Measurements from ENCODE around the gene SCAPER. TPM values are rescaled to one million over a fixed set of nuclear protein-coding genes. Genes with fewer than 3 reads are reported as not detected.
A peak's percentile ranks its signal among the peaks of the same experiment; 100 is the strongest.

SCAPER gene
- total and polyA plus RNA-seq, 4 donors, result 3.3 to 18.0 (median 9.9) TPM

DNA sequence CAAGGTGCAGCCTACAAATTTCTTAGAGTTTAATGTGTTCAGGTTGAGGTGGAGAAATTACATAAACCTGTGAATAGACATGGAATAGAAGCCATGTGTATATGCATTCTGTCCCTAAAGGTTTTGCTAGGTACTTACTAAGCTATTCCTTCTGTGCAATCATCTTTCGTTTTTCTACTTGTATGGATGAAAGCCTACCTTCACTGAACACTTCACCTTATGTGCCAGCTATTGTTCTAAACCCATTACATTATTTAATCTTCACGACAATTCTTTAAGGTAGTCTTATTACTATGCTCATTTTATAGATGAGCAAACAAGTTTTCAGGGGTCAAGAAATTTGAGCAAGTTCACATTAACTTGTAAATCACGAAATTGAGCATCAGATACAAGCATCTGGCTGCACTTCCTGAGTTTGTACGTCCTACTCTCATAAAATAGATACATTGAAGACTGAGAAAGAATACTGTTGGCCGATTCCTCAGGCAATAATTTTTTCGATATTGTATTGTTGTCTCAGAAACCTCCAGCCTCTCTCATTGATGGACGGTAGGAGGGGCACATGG lies 25.8 kb upstream of the SCAPER start:
- WGBS, result 28% methylated on average over 7 of the region's 7 CpGs
- Histone ChIP-seq H3K27me3 (ENCODE audit: control insufficient read depth in 4 of 4, insufficient read depth in 4 of 4, low read length in 3 of 4) (no peaks in the 10 kb centered on the region), H3K36me3 (ENCODE audit: control insufficient read depth in 4 of 4, insufficient read depth in 3 of 4, low read depth in 1 of 4, low read length in 3 of 4) (peaks cover 0 to 8% (median 3%) of the 10 kb centered on the region in 4 donors), H3K4me3 (ENCODE audit: low read depth in 1 of 3, low read length in 3 of 3) (peak overlapping the region; percentile 70 to 94 (median 79)), H3K27ac (ENCODE audit: low read depth in 1 of 2, low read length in 2 of 2) (peak overlapping the region; percentile 32 to 56), H3K4me1 (ENCODE audit: control insufficient read depth in 4 of 4, insufficient read depth in 4 of 4, low read length in 3 of 4) (peaks cover 2 to 17% (median 10%) of the 10 kb centered on the region in 4 donors), H3K9me3 (ENCODE audit: control insufficient read depth in 4 of 4, low read length in 3 of 4) (no peaks in the 10 kb centered on the region), H3K9ac (ENCODE audit: low read depth in 1 of 2, low read length in 2 of 2) (peak overlapping the region; percentile 50 to 71)
- TF ChIP-seq FOXA1 (IDR thresholded peaks at IDR 0.05), result no peak
- TF ChIP-seq, protein P1, sequence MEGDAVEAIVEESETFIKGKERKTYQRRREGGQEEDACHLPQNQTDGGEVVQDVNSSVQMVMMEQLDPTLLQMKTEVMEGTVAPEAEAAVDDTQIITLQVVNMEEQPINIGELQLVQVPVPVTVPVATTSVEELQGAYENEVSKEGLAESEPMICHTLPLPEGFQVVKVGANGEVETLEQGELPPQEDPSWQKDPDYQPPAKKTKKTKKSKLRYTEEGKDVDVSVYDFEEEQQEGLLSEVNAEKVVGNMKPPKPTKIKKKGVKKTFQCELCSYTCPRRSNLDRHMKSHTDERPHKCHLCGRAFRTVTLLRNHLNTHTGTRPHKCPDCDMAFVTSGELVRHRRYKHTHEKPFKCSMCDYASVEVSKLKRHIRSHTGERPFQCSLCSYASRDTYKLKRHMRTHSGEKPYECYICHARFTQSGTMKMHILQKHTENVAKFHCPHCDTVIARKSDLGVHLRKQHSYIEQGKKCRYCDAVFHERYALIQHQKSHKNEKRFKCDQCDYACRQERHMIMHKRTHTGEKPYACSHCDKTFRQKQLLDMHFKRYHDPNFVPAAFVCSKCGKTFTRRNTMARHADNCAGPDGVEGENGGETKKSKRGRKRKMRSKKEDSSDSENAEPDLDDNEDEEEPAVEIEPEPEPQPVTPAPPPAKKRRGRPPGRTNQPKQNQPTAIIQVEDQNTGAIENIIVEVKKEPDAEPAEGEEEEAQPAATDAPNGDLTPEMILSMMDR (IDR thresholded peaks at IDR 0.05; ENCODE audit: low read depth, low read length, missing input control), result no peak
- TF ChIP-seq, protein P2, sequence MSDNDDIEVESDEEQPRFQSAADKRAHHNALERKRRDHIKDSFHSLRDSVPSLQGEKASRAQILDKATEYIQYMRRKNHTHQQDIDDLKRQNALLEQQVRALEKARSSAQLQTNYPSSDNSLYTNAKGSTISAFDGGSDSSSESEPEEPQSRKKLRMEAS (IDR thresholded peaks at IDR 0.05), result no peak
- TF ChIP-seq HNF4A (conservative IDR thresholded peaks at IDR 0.05), result no peak
- no peak for TF ChIP-seq GABPA (IDR thresholded peaks at IDR 0.05 in 1 of 2, conservative IDR thresholded peaks at IDR 0.05 in 1 of 2)
- no peak for DNase-seq (ENCODE audit: low spot score)

DNA sequence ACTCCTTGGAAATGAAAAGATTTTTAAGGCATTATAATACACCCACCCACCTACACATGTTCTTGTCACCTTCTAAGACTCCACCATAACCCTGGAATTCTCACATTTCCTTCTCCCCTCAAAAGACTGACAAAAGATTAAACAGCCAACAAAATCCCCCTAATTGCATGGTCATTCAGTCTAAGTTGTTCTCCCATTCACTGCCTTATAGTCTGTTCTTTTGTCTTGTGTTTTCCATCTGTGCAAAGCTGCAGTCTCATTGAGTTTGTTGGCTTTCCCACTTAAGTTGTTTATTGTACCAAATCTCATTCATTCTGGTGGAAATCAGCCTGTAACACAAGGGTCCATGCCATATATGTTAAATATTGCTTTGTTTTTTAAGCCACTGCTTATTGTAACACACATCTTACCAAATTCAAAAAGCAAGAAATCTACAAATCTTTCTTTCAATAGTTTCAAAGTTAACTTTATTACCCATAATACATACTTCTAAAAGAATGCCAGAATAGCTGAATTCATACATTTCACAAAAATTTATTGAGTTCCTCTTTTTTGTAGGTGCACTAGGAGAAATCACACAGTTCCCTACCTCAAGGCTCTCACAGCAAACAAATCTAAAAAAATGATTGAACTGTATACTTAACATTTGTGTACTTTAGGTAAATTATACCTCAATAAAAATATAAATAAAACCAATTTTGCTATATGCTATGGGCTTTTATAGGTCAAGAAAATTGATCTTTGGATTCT lies 24.0 kb upstream of the SCAPER start:
- Histone ChIP-seq H3K4me1 (ENCODE audit: control insufficient read depth in 4 of 4, insufficient read depth in 4 of 4, low read length in 3 of 4) (peaks cover 2 to 17% (median 10%) of the 10 kb centered on the region in 4 donors), H3K4me3 (ENCODE audit: low read depth in 1 of 3, low read length in 3 of 3) (no peak overlapping the region), H3K27me3 (ENCODE audit: control insufficient read depth in 4 of 4, insufficient read depth in 4 of 4, low read length in 3 of 4) (no peaks in the 10 kb centered on the region), H3K9ac (ENCODE audit: low read depth in 1 of 2, low read length in 2 of 2) (no peak overlapping the region), H3K36me3 (ENCODE audit: control insufficient read depth in 4 of 4, insufficient read depth in 3 of 4, low read depth in 1 of 4, low read length in 3 of 4) (no peaks in the 10 kb centered on the region), H3K27ac (ENCODE audit: low read depth in 1 of 2, low read length in 2 of 2) (no peak overlapping the region), H3K9me3 (ENCODE audit: control insufficient read depth in 4 of 4, low read length in 3 of 4) (no peaks in the 10 kb centered on the region)
- DNase-seq (ENCODE audit: low spot score), result no peak
- TF ChIP-seq, protein P1 (IDR thresholded peaks at IDR 0.05; ENCODE audit: low read depth, low read length, missing input control), result no peak
- TF ChIP-seq EGR1 (IDR thresholded peaks at IDR 0.05; ENCODE audit: low read depth in 2 of 2), result no peak
- no peak for TF ChIP-seq GABPA (IDR thresholded peaks at IDR 0.05 in 1 of 2, conservative IDR thresholded peaks at IDR 0.05 in 1 of 2)
- TF ChIP-seq, protein P2 (IDR thresholded peaks at IDR 0.05), result no peak

DNA sequence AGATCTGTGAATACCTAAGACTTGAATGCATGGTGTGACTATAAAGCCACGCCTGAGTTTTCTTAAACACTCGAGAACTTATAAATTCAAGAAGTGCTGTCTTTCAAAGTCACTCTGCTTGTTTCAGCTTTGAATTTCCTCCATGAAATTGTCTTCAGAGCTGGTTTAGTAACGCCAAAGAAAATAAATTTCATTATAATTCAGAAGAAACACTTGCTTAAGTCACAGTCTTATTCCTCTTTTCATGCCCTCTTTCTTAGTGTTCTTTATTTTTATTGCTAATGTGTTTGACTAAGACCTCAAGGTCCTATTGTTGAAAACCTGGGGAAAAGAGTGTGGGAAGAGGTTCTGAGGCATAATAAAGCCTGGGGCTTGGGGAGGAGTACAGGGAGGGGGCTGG lies 23.1 kb upstream of the SCAPER start:
- no peaks in the 10 kb centered on the region for H3K9me3 ChIP-seq (ENCODE audit: control insufficient read depth in 4 of 4, low read length in 3 of 4)
- DNase-seq (ENCODE audit: low spot score), result no peak
- H3K4me3 ChIP-seq (ENCODE audit: low read depth in 1 of 3, low read length in 3 of 3), result no peak overlapping the region
- no peak overlapping the region for H3K9ac ChIP-seq (ENCODE audit: low read depth in 1 of 2, low read length in 2 of 2)
- 85% methylated on average over 3 of the region's 3 CpGs for WGBS
- no peaks in the 10 kb centered on the region for H3K36me3 ChIP-seq (ENCODE audit: control insufficient read depth in 4 of 4, insufficient read depth in 3 of 4, low read depth in 1 of 4, low read length in 3 of 4)
- no peaks in the 10 kb centered on the region for H3K27me3 ChIP-seq (ENCODE audit: control insufficient read depth in 4 of 4, insufficient read depth in 4 of 4, low read length in 3 of 4)
- H3K27ac ChIP-seq (ENCODE audit: low read depth in 1 of 2, low read length in 2 of 2), result no peak overlapping the region
- peaks cover 2 to 17% (median 10%) of the 10 kb centered on the region in 4 donors for H3K4me1 ChIP-seq (ENCODE audit: control insufficient read depth in 4 of 4, insufficient read depth in 4 of 4, low read length in 3 of 4)
- TF ChIP-seq, protein P3, sequence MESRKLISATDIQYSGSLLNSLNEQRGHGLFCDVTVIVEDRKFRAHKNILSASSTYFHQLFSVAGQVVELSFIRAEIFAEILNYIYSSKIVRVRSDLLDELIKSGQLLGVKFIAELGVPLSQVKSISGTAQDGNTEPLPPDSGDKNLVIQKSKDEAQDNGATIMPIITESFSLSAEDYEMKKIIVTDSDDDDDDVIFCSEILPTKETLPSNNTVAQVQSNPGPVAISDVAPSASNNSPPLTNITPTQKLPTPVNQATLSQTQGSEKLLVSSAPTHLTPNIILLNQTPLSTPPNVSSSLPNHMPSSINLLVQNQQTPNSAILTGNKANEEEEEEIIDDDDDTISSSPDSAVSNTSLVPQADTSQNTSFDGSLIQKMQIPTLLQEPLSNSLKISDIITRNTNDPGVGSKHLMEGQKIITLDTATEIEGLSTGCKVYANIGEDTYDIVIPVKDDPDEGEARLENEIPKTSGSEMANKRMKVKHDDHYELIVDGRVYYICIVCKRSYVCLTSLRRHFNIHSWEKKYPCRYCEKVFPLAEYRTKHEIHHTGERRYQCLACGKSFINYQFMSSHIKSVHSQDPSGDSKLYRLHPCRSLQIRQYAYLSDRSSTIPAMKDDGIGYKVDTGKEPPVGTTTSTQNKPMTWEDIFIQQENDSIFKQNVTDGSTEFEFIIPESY (IDR thresholded peaks at IDR 0.05), result no peak
- TF ChIP-seq, protein P4, sequence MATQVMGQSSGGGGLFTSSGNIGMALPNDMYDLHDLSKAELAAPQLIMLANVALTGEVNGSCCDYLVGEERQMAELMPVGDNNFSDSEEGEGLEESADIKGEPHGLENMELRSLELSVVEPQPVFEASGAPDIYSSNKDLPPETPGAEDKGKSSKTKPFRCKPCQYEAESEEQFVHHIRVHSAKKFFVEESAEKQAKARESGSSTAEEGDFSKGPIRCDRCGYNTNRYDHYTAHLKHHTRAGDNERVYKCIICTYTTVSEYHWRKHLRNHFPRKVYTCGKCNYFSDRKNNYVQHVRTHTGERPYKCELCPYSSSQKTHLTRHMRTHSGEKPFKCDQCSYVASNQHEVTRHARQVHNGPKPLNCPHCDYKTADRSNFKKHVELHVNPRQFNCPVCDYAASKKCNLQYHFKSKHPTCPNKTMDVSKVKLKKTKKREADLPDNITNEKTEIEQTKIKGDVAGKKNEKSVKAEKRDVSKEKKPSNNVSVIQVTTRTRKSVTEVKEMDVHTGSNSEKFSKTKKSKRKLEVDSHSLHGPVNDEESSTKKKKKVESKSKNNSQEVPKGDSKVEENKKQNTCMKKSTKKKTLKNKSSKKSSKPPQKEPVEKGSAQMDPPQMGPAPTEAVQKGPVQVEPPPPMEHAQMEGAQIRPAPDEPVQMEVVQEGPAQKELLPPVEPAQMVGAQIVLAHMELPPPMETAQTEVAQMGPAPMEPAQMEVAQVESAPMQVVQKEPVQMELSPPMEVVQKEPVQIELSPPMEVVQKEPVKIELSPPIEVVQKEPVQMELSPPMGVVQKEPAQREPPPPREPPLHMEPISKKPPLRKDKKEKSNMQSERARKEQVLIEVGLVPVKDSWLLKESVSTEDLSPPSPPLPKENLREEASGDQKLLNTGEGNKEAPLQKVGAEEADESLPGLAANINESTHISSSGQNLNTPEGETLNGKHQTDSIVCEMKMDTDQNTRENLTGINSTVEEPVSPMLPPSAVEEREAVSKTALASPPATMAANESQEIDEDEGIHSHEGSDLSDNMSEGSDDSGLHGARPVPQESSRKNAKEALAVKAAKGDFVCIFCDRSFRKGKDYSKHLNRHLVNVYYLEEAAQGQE (IDR thresholded peaks at IDR 0.05), result no peak
- no peak for TF ChIP-seq TAF1 (conservative IDR thresholded peaks at IDR 0.05)
- no peak for TF ChIP-seq RXRA (IDR thresholded peaks at IDR 0.05)
- TF ChIP-seq HNF4G (IDR thresholded peaks at IDR 0.05), result no peak
- no peak for TF ChIP-seq FOXA2 (IDR thresholded peaks at IDR 0.05)
